LNCaP clone FGC (cell line): ENCODE results near the gene ATP1B3.
"Not testable (repeated sequence)": the region's sequence is repeated elsewhere in the genome, so short reads cannot be mapped to it uniquely, and the experiment has no call there.

Source experiments
- DNase-seq: peaks from one replicate; pipeline ENCODE4 v3.0.0-alpha.2; 2011; ENCODE audit warnings: low read depth
- H3K4me3 ChIP-seq: 2 replicates; pipeline ENCODE4 v1.5.1; 2011; ENCODE audit warnings: mild to moderate bottlenecking, low read depth, low read length, control low read depth
- TF ChIP-seq, protein P1 (sequence below): IDR thresholded peaks from 2 replicates; pipeline ENCODE4 v1.5.1; 2012; ENCODE audit warnings: mild to moderate bottlenecking; ENCODE audit not compliant: control insufficient read depth, insufficient read depth; ENCODE audit errors: extremely low read depth

The ATP1B3 gene

DNA sequence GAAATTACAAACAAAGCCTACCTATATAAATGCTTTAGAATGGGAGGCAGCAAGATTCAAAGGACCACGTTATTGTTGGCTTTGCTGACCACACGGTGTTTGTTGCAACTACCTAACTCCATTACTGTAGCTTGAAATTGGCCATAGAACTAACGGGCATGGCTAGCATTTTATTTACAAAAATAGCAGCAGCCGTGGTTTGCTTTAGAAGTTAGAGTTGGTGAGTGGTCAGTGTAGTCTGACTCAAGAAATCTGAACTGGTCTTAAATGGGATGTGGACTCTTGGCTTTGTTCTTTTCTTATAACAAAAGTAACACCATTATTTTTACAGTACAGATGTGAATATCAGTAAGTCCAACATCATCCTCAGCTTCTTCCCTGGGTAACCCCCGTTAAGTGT is 10.6 kb downstream of the ATP1B3 start:
- H3K4me3 ChIP-seq: no peak overlapping the region
- TF ChIP-seq, protein P1, sequence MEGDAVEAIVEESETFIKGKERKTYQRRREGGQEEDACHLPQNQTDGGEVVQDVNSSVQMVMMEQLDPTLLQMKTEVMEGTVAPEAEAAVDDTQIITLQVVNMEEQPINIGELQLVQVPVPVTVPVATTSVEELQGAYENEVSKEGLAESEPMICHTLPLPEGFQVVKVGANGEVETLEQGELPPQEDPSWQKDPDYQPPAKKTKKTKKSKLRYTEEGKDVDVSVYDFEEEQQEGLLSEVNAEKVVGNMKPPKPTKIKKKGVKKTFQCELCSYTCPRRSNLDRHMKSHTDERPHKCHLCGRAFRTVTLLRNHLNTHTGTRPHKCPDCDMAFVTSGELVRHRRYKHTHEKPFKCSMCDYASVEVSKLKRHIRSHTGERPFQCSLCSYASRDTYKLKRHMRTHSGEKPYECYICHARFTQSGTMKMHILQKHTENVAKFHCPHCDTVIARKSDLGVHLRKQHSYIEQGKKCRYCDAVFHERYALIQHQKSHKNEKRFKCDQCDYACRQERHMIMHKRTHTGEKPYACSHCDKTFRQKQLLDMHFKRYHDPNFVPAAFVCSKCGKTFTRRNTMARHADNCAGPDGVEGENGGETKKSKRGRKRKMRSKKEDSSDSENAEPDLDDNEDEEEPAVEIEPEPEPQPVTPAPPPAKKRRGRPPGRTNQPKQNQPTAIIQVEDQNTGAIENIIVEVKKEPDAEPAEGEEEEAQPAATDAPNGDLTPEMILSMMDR: no peak
- no peak for DNase-seq

DNA sequence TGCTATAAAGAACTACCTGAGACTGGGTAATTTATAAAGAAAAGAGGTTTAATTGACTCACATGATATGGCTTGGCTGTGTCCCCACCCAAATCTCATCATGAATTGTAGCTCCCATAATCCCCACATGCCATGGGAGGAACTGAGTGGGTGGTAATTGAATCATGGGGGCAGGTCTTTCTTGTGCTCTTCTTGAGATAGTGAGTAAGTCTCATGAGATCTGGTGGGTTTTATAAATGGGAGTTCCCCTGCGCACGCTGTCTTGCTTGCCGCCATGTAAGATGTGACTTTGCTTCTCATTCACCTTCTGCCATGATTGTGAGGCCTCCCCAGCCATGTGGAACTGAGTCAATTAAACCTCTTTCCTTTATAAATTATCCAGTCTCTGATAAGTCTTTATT is 12.1 kb downstream of the ATP1B3 start:
- not testable (repeated sequence) for H3K4me3 ChIP-seq, DNase-seq

DNA sequence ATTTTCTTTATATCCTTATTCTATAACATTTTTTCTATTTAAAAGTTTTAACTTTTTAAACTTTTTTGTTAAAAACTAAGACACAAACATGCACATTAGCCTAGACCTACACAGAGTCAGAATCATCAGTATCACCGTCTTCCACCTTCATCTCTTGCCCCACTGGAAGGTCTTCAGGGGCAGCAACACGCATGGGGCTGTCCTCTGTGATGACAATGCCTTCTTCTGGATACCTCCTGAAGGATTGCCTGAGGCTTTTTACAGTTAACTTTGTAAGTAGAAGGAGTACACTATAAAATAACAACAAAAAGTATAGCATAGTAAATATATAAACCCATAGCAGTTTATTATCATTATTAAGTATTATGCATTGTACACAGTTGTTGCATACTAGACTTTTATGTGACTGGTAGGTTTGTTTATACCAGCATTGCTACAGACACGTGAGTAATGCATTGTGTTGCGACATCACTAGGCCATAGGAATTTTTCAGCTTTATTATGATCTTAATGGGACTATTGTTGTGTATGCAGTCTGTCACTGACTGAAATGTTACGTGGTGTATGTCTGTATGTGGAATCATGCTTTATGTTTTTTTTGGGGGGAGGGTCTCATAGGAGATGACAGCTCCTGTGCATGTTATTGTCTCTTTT is 18.2 kb downstream of the ATP1B3 start:
- no peak overlapping the region for H3K4me3 ChIP-seq
- DNase-seq: no peak
- TF ChIP-seq, protein P1: no peak

DNA sequence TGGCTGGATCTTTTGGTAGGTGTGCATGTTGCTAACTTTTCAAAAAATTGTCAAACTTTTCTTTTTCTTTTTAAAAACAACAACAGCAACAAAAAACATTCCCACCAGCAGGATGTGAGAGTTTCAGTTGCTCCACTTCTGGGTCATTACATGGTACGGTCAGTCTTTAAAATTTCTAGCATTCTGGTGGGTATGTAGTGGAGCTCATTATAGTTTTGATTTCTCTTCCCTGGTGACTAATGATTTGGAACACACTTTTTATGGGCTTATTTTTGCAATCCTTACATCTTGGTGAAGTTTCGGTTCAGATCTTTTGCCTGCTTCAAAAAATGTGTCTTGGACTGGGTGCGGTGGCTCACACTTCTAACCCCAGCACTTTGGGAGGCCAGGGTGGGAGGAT is 19.3 kb downstream of the ATP1B3 start:
- TF ChIP-seq, protein P1: no peak
- no peak overlapping the region for H3K4me3 ChIP-seq
- no peak for DNase-seq

DNA sequence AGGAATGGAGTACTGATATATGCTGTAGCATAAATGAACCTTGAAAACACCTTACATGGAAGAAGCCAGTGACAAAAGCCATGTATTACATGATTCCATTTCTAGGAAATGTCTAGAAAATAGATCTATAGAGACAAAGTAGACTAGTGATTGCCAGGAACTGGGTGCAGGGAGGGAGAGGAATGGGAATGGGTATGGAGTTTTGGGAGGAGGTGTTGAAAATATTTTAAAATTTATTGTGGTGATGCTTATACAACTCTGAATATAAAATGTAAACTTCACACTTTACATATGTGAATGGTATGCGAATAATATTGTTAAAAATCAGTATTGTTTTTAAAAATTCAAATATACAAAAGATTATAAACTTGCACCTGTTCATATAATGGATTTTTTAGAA is 22.5 kb downstream of the ATP1B3 start:
- TF ChIP-seq, protein P1: no peak
- no peak for DNase-seq

DNA sequence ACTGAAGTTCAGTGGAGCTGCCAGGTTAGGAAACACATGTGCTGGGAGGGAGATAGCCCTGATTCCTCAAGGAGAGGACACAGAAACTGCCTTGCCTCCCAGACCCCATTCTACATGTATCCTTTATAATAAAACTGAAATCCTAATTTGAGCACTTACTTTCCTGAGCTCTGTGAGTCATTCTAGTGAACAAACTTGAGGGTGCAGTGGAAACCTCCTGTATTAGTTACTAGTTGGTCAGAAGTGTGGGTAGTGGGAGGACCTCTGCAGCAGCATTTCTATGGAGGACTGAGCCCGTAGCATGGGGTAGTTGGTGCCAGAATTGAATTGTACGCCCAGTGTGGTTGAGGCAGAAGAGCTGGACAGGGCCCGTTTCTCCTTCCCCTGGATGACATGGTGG is 23.9 kb downstream of the ATP1B3 start:
- DNase-seq: no peak
- no peak overlapping the region for H3K4me3 ChIP-seq
- TF ChIP-seq, protein P1: no peak

More for the DNA sequence above, 22.5 kb downstream of the ATP1B3 start:
- no peak overlapping the region for H3K4me3 ChIP-seq

DNA sequence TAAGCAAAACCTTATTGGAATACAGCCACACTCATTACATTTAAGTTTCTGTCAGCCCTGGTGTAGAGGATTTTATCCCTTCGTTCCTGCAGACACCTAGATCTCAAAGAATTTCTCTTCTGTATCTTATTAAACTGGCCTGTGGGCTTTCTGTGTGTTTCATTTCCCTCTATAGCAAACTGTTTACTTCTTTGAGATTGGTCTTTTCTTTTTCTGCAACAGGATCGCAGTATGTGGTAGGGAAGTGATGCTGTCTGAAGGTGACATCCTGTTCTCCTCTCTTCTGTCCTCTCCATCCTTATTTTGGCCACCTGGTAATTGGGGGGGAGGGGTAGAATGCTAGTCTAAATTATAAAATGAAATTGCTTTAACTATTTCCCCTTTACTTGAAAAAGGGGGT is 25.5 kb downstream of the ATP1B3 start:
- H3K4me3 ChIP-seq: no peak overlapping the region
- DNase-seq: no peak
- TF ChIP-seq, protein P1: no peak
